Ishikawa (cell line): ENCODE measurements around the gene SSX5.
"Not testable (repeated sequence)": the region's sequence is repeated elsewhere in the genome, so short reads cannot be mapped to it uniquely, and the experiment has no call there.

Source experiments
- CEBPB ChIP-seq: IDR thresholded peaks from 2 replicates; pipeline ENCODE4 v1.6.1; 2012
- CREB1 ChIP-seq: IDR thresholded peaks from 2 replicates; pipeline ENCODE4 v1.6.1; 2012; ENCODE audit warnings: low read depth
- EGR1 ChIP-seq: IDR thresholded peaks from 2 replicates; pipeline ENCODE4 v1.6.1; 2012
- EP300 ChIP-seq: IDR thresholded peaks from 2 replicates; pipeline ENCODE4 v1.6.1; 2012; ENCODE audit warnings: borderline replicate concordance
- RAD21 ChIP-seq: IDR thresholded peaks from 2 replicates; pipeline ENCODE4 v1.6.1; 2012; ENCODE audit warnings: low read depth
- TCF12 ChIP-seq: IDR thresholded peaks from 2 replicates; pipeline ENCODE4 v1.6.1; 2012; ENCODE audit warnings: low read depth
- TEAD4 ChIP-seq: IDR thresholded peaks from 2 replicates; pipeline ENCODE4 v1.6.1; 2012
- YY1 ChIP-seq: IDR thresholded peaks from 2 replicates; pipeline ENCODE4 v1.6.1; 2012; ENCODE audit warnings: low read depth
- ZBTB7A ChIP-seq: IDR thresholded peaks from 2 replicates; pipeline ENCODE4 v1.6.1; 2012; ENCODE audit warnings: low read depth
- TF ChIP-seq, protein P1 (sequence below): IDR thresholded peaks from 2 replicates; pipeline ENCODE4 v1.6.1; 2012
- TF ChIP-seq, protein P2 (sequence below): IDR thresholded peaks from 2 replicates; pipeline ENCODE4 v1.6.1; 2012; ENCODE audit warnings: low read depth, mild to moderate bottlenecking
- TF ChIP-seq, protein P3 (sequence below): IDR thresholded peaks from 2 replicates; pipeline ENCODE4 v1.6.1; 2012

DNA sequence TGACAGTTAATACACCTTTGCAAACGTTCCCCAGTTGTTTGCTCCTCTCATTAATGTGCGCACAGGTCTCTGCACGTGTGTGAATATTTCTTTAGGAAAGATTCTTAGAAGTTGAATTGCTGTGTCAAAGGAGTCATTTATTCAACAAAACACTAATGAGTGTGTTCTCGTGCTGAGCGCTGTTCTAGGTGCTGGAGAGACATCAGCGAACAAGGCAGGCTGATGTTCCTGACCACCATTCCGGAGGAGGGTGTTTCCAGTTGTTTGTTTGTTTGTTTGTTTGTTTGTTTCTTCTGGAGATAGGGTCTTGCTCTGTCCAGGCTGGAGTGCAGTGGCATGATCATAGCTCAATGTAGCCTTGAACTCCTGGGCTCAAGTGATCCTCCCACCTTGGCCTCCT is 30.3 kb downstream of the SSX5 start:
- not testable (repeated sequence) for TF ChIP-seq CREB1, RAD21, TCF12, EP300, EGR1, YY1, ZBTB7A, CEBPB, TEAD4
- TF ChIP-seq, protein P1, sequence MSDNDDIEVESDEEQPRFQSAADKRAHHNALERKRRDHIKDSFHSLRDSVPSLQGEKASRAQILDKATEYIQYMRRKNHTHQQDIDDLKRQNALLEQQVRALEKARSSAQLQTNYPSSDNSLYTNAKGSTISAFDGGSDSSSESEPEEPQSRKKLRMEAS = not testable (repeated sequence)
- TF ChIP-seq, protein P2, sequence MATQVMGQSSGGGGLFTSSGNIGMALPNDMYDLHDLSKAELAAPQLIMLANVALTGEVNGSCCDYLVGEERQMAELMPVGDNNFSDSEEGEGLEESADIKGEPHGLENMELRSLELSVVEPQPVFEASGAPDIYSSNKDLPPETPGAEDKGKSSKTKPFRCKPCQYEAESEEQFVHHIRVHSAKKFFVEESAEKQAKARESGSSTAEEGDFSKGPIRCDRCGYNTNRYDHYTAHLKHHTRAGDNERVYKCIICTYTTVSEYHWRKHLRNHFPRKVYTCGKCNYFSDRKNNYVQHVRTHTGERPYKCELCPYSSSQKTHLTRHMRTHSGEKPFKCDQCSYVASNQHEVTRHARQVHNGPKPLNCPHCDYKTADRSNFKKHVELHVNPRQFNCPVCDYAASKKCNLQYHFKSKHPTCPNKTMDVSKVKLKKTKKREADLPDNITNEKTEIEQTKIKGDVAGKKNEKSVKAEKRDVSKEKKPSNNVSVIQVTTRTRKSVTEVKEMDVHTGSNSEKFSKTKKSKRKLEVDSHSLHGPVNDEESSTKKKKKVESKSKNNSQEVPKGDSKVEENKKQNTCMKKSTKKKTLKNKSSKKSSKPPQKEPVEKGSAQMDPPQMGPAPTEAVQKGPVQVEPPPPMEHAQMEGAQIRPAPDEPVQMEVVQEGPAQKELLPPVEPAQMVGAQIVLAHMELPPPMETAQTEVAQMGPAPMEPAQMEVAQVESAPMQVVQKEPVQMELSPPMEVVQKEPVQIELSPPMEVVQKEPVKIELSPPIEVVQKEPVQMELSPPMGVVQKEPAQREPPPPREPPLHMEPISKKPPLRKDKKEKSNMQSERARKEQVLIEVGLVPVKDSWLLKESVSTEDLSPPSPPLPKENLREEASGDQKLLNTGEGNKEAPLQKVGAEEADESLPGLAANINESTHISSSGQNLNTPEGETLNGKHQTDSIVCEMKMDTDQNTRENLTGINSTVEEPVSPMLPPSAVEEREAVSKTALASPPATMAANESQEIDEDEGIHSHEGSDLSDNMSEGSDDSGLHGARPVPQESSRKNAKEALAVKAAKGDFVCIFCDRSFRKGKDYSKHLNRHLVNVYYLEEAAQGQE = peak; percentile 39; the same call in 1 of the 2 replicates
- TF ChIP-seq, protein P3, sequence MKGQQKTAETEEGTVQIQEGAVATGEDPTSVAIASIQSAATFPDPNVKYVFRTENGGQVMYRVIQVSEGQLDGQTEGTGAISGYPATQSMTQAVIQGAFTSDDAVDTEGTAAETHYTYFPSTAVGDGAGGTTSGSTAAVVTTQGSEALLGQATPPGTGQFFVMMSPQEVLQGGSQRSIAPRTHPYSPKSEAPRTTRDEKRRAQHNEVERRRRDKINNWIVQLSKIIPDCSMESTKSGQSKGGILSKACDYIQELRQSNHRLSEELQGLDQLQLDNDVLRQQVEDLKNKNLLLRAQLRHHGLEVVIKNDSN = not testable (repeated sequence)
